Fibroblast of pulmonary artery (primary cell): ENCODE measurements around the gene INPP4B.
A peak's percentile ranks its signal among the peaks of the same experiment; 100 is the strongest.

ENCODE experiments used
- DNase-seq: peaks from one replicate; pipeline ENCODE4 v3.0.0-alpha.2; 2010; ENCODE audit warnings: low read depth
- H3K4me3 ChIP-seq: replicated peaks from 2 replicates; pipeline ENCODE4 v1.5.1; 2011; ENCODE audit warnings: low read depth, mild to moderate bottlenecking, control low read depth, low read length, moderate library complexity
- TF ChIP-seq, protein P1 (sequence below): IDR thresholded peaks from 2 replicates; pipeline ENCODE4 v1.5.1; 2011; ENCODE audit warnings: mild to moderate bottlenecking, control low read depth, low read length, inconsistent platforms; ENCODE audit errors: missing control alignments

INPP4B gene

DNA sequence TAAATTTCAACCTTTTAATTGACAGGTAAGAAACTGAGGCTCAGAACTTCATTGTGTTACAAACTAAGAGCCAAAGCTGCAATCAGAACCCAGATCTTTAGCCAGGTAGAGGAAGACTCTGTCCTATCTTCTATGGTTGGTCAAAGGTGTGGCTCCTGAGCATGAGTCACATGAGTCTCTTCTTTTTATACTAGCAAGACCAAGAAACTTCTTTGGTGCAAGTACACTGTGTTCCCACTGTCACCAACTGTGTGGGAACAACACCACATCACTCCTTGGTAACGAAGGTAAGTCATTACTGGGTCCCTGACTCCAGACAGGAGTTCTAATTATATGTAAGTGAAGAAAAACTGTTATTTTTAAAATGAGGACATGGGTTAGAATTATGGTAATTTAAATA, 290.1 kb downstream of the INPP4B start:
- TF ChIP-seq, protein P1, sequence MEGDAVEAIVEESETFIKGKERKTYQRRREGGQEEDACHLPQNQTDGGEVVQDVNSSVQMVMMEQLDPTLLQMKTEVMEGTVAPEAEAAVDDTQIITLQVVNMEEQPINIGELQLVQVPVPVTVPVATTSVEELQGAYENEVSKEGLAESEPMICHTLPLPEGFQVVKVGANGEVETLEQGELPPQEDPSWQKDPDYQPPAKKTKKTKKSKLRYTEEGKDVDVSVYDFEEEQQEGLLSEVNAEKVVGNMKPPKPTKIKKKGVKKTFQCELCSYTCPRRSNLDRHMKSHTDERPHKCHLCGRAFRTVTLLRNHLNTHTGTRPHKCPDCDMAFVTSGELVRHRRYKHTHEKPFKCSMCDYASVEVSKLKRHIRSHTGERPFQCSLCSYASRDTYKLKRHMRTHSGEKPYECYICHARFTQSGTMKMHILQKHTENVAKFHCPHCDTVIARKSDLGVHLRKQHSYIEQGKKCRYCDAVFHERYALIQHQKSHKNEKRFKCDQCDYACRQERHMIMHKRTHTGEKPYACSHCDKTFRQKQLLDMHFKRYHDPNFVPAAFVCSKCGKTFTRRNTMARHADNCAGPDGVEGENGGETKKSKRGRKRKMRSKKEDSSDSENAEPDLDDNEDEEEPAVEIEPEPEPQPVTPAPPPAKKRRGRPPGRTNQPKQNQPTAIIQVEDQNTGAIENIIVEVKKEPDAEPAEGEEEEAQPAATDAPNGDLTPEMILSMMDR, result no peak
- H3K4me3 ChIP-seq, result no peak overlapping the region
- no peak for DNase-seq

DNA sequence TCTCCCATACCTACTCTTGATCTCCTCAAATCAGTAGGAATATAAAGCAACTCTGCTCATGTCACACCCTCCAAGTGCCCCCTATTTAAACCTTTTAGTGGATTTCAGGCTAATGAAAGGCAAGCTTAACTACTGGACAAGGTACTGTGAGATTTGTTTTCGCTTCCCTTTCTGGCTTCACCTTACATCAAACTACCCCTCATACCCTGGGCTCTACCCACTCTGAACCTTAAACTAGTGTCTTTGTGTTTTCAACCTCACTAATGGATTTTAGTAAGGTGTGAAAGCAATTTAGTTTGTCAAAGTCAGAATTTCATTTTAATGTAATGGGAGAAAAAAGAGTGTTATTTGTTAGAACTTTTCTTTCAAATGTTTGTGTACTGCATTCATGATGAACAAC, 291.7 kb downstream of the INPP4B start:
- no peak for DNase-seq
- TF ChIP-seq, protein P1, result no peak
- H3K4me3 ChIP-seq, result no peak overlapping the region

DNA sequence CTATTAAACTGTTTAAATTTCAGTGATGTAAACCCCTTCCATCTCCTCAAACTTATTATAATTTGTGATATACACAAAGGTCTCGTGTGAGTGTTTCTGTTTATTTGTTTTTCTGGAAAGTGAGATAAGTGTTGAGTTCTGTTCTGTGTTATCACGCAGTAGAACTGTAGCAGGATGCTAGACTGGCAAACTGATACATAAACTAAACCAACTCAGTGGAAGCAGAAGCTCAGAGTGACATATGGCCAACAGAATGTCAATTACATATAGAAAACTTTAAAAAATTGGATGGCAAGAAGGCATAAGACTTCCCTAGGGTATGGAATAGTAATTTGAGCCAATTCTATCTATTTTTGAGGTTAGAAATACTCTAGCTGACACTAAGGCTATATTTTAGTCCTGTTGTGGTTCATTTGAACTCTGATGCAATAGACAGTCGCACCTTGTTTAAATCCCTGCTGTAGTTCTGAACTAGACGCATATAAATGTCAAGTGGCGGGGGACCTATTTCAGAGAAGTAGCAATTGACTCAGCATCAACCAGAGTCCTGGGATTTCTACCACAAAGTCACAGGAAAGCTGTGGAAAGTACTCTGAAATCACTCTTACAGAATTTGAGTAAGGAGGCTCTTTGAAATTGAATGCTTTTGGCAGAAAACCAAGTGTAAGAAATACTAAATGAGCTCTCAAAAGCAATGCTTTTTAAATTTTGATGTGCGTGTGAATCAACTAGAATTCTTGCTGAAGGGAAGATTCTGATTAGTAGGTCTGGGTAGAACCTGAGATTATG, 294.4 kb downstream of the INPP4B start:
- H3K4me3 ChIP-seq, result no peak overlapping the region
- TF ChIP-seq, protein P1, result no peak
- no peak for DNase-seq

DNA sequence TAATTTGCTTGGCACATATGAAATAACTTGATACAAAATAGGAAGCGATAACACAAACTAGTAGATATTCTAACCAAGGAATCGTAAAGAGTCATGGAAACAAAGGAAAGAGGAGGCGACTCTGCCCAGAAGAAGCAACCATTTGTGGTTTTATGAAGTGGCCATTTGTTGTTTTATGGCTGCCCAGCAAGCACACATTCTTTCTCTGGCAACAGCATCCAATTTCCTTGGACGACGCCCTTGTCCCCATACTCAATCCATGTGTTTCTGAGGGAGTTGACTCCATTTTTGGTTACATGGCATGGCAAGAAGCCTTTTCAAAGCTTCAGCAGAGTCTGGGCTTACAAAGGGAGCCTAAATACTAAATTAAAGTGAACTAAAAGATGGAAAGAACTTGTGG, 295.1 kb downstream of the INPP4B start:
- no peak for DNase-seq
- no peak overlapping the region for H3K4me3 ChIP-seq
- TF ChIP-seq, protein P1, result no peak

DNA sequence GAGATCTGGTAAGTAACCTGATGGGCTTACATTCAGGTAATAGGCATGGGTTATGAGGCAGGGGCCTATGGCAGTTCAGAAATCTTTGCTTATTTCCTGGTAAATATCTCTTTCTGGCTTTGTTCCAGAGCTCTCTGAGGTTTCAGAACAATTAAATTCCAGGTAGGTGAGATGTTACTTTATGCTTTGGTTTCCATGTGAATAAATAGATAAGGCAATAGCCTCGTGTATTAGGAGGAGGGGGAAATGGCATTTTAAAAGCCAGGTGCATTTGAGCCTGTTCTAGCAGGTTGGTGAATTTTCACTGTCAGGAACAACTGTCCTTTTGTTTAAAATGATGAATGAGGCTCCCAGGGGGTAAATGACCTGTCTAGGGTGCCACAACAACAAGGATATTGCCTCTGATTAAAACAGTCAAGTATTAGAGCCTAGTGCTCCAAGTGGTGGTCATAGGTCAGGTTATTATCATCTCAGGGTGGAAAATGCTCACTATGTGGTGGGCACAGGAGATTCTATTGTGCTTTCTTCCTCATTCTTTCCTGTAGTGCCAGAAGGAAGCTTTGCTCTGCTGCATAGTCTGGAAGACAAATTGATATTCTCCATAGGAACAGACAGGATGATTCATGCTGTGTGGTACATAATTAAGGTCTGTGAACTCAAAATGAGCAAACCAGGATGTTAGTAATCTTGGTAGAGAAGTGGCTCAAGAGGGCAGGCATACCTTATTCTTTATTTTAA, 296.2 kb downstream of the INPP4B start:
- TF ChIP-seq, protein P1, result no peak
- H3K4me3 ChIP-seq, result no peak overlapping the region
- peak; percentile 73 for DNase-seq

DNA sequence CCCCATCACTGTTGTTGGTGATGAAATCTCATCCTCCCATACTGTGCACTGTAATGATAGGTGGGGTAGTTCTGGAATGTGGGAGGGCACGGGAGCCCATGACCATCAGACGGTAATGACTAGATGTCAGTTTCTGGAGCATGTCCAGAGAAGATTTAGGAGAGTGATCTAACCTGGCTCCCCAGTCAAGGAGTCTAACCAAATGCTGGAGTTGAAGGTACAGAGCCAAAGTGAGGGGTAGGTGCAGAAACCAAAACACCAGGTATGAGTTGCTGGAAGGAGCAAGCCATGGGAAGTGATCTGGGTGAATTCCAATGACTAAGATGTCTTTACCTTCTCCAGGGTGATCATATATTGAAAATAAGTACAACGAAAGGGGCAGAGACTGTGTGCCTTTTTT, 296.9 kb downstream of the INPP4B start:
- TF ChIP-seq, protein P1, result no peak
- DNase-seq, result no peak
- no peak overlapping the region for H3K4me3 ChIP-seq
